Measurements from ENCODE around the gene KCNMB2.

Gene KCNMB2

GRCh38 chr3:178703268-178703975 is 167.2 kb downstream of the KCNMB2 start:
- H3K4me3 ChIP-seq (ENCODE audit: low read length), result no peak overlapping the region
- DNase-seq (ENCODE audit: low read depth), result peak; percentile 93
- peak; percentile 39 for TF ChIP-seq CTCF (IDR thresholded peaks at IDR 0.05; ENCODE audit: insufficient read depth, low read depth, low read length, missing control alignments)

- TF ChIP-seq CTCF (IDR thresholded peaks at IDR 0.05; ENCODE audit: insufficient read depth, low read depth, low read length, missing control alignments), result no peak
- peak; percentile 99 for DNase-seq (ENCODE audit: low read depth)
- no peak overlapping the region for H3K4me3 ChIP-seq (ENCODE audit: low read length)
Measured at GRCh38 chr3:178705925-178706324, 169.7 kb downstream of the KCNMB2 start.

- no peak for TF ChIP-seq CTCF (IDR thresholded peaks at IDR 0.05; ENCODE audit: insufficient read depth, low read depth, low read length, missing control alignments)
- peak; percentile 30 for DNase-seq (ENCODE audit: low read depth)
- no peak overlapping the region for H3K4me3 ChIP-seq (ENCODE audit: low read length)
Measured at GRCh38 chr3:178706411-178706810, 170.2 kb downstream of the KCNMB2 start.

DNA sequence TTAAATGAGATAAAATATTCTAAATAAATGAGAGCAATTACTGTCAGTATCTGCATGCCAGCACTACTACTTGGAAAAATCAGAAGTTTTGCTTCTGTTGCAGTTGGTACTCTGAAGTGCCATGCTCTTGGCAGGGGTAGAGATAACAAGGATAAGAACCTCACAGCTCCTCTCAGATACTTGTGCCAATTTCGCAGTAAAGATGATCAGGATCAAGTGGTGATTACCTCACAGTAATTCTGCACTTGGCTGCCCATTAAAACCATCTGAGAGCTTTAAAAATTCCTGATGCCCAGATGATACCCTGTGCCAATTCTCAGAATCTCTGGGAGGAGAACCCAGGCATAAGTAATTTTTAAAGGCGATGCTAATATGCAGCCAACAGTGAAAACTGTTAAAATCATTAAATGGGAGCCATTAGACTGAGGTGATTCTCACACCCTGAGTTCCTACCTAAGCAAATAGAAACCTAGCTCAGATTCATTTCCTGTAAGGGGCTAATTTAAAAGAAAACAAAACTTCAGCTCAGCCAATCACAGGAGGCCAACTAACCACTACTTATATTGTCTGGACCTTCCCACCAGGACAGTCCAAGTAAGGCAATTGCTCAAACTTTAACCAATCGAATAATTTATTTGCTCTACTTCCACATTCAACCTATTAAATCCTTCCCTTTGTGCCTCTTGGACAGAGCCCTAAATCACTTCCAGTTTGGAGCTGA is 171.2 kb downstream of the KCNMB2 start:
- DNase-seq (ENCODE audit: low read depth), result no peak
- H3K4me3 ChIP-seq (ENCODE audit: low read length), result no peak overlapping the region
- no peak for TF ChIP-seq CTCF (IDR thresholded peaks at IDR 0.05; ENCODE audit: insufficient read depth, low read depth, low read length, missing control alignments)

GRCh38 chr3:178709051-178709450 is 172.8 kb downstream of the KCNMB2 start:
- DNase-seq (ENCODE audit: low read depth), result no peak
- no peak for TF ChIP-seq CTCF (IDR thresholded peaks at IDR 0.05; ENCODE audit: insufficient read depth, low read depth, low read length, missing control alignments)
- no peak overlapping the region for H3K4me3 ChIP-seq (ENCODE audit: low read length)

GRCh38 chr3:178711753-178712152 is 175.5 kb downstream of the KCNMB2 start:
- no peak overlapping the region for H3K4me3 ChIP-seq (ENCODE audit: low read length)
- no peak for TF ChIP-seq CTCF (IDR thresholded peaks at IDR 0.05; ENCODE audit: insufficient read depth, low read depth, low read length, missing control alignments)
- DNase-seq (ENCODE audit: low read depth), result no peak

Data from epithelial cell of esophagus (primary cell).